ENCODE measurements around the gene LRP1B. TPM values are rescaled to one million over a fixed set of nuclear protein-coding genes. Genes with fewer than 3 reads are reported as not detected.

Gene LRP1B
- total RNA-seq, 1 donor from 2014 or later, result 0.25 TPM

DNA sequence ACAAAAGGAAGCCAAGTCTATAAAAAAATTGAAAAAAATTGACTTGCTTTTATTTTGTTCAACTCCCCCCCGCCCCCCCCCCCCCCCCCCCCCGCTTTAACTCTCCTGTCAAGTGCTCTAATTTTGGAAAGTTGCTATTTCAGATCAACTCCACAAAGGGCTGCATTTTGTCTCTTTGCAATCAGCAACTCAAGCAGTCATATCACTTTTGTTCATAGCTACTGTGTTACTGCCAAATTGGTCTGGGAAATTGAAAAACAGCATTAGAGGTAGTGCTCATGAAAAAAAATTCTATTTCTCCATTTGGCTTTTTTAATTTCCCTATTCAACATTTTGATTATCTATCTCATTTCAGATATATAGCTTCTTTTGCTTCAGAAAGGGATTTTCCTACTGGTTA lies 531.8 kb downstream of the LRP1B start:
- no peaks in the 10 kb centered on the region for H3K9me3 Mint-ChIP-seq (ENCODE audit: low read depth)
- H3K27ac Mint-ChIP-seq (ENCODE audit: unreplicated experiment), result no peak overlapping the region
- peaks cover 2% of the 10 kb centered on the region for H3K27me3 Mint-ChIP-seq (ENCODE audit: low read depth)
- H3K36me3 Mint-ChIP-seq (ENCODE audit: low read depth), result no peaks in the 10 kb centered on the region
- no peak overlapping the region for H3K4me3 Mint-ChIP-seq (ENCODE audit: unreplicated experiment)
- TF ChIP-seq, protein P1, sequence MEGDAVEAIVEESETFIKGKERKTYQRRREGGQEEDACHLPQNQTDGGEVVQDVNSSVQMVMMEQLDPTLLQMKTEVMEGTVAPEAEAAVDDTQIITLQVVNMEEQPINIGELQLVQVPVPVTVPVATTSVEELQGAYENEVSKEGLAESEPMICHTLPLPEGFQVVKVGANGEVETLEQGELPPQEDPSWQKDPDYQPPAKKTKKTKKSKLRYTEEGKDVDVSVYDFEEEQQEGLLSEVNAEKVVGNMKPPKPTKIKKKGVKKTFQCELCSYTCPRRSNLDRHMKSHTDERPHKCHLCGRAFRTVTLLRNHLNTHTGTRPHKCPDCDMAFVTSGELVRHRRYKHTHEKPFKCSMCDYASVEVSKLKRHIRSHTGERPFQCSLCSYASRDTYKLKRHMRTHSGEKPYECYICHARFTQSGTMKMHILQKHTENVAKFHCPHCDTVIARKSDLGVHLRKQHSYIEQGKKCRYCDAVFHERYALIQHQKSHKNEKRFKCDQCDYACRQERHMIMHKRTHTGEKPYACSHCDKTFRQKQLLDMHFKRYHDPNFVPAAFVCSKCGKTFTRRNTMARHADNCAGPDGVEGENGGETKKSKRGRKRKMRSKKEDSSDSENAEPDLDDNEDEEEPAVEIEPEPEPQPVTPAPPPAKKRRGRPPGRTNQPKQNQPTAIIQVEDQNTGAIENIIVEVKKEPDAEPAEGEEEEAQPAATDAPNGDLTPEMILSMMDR (IDR thresholded peaks at IDR 0.05), result no peak
- DNase-seq (ENCODE audit: low spot score), result no peak
- H3K4me1 Mint-ChIP-seq (ENCODE audit: low read depth), result no peaks in the 10 kb centered on the region

DNA sequence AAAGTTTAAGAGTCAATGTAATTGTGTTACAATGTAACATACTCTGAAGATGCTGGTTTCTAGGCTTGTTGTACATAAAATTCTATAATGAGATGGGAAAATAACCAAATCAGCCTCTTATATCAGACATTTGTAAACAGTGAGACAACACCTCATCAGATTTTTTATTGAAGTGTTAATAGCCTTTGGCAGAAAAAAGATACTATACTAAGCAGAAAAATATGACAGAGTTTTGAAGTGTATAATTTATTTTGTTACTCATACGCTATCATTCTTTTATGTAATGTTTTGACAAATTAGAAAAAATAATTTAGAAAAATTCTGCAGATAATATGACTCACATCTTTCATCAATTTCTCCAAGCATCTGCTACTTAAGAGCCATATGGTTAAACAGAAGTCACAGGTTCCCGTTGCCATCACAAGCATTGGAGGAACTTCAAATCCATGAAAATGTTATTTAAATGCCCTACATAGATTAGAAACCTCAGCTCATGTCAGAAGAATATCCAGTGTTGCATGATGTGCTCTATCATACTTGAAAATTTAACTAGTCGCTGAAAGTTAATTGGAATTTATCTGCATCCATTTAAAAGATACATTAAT lies 535.4 kb downstream of the LRP1B start:
- H3K4me3 Mint-ChIP-seq (ENCODE audit: unreplicated experiment), result no peak overlapping the region
- peaks cover 2% of the 10 kb centered on the region for H3K27me3 Mint-ChIP-seq (ENCODE audit: low read depth)
- TF ChIP-seq, protein P1 (IDR thresholded peaks at IDR 0.05), result no peak
- DNase-seq (ENCODE audit: low spot score), result no peak
- no peaks in the 10 kb centered on the region for H3K9me3 Mint-ChIP-seq (ENCODE audit: low read depth)
- H3K27ac Mint-ChIP-seq (ENCODE audit: unreplicated experiment), result no peak overlapping the region
- no peaks in the 10 kb centered on the region for H3K4me1 Mint-ChIP-seq (ENCODE audit: low read depth)
- no peaks in the 10 kb centered on the region for H3K36me3 Mint-ChIP-seq (ENCODE audit: low read depth)

DNA sequence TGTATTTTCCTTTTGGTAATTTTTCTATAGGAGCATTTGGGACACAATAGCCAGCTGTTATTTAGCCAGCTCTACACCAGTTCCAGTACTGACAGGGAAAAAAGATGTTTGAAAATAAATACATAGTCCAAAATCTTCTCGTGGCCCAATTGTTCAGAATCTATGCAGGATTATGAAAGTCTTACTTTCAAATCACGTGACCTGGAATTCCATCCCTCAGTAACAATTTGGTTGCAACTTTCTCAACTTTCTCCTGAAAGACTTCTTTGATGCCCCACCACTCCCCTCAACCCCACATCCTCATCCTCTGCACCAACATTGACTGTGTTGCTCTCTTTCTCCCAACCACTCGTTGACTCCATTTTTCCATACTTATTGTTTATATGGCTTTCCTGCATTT lies 539.0 kb downstream of the LRP1B start:
- H3K36me3 Mint-ChIP-seq (ENCODE audit: low read depth), result no peaks in the 10 kb centered on the region
- TF ChIP-seq, protein P1 (IDR thresholded peaks at IDR 0.05), result no peak
- no peak for DNase-seq (ENCODE audit: low spot score)

DNA sequence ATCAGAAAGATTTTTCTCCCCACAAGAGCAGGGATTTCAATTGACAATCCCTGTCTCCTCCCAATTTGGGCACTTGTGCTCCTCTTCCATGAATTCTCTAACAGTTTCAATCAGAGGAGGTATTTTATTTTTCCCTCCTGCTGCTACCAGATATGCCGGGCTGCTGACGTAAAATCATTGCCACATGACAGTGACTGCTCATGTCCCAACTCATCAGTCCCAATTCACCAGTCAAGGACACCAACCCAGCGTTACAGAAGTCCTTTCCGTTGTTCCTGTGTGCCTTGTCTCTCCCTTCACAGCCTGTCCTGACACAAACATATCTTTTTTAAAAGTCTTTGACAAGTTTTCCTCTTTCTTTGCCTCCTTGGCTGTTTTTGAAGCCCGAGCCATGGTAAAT lies 540.2 kb downstream of the LRP1B start:
- Mint-ChIP-seq H3K36me3 (ENCODE audit: low read depth) (no peaks in the 10 kb centered on the region), H3K9me3 (ENCODE audit: low read depth) (no peaks in the 10 kb centered on the region), H3K27me3 (ENCODE audit: low read depth) (no peaks in the 10 kb centered on the region), H3K27ac (ENCODE audit: unreplicated experiment) (no peak overlapping the region), H3K4me1 (ENCODE audit: low read depth) (no peaks in the 10 kb centered on the region), H3K4me3 (ENCODE audit: unreplicated experiment) (no peak overlapping the region)
- TF ChIP-seq, protein P1 (IDR thresholded peaks at IDR 0.05), result no peak
- no peak for DNase-seq (ENCODE audit: low spot score)

More for the DNA sequence above, 539.0 kb downstream of the LRP1B start:
- Mint-ChIP-seq H3K4me3 (ENCODE audit: unreplicated experiment) (no peak overlapping the region), H3K27me3 (ENCODE audit: low read depth) (no peaks in the 10 kb centered on the region), H3K27ac (ENCODE audit: unreplicated experiment) (no peak overlapping the region), H3K4me1 (ENCODE audit: low read depth) (no peaks in the 10 kb centered on the region), H3K9me3 (ENCODE audit: low read depth) (no peaks in the 10 kb centered on the region)

DNA sequence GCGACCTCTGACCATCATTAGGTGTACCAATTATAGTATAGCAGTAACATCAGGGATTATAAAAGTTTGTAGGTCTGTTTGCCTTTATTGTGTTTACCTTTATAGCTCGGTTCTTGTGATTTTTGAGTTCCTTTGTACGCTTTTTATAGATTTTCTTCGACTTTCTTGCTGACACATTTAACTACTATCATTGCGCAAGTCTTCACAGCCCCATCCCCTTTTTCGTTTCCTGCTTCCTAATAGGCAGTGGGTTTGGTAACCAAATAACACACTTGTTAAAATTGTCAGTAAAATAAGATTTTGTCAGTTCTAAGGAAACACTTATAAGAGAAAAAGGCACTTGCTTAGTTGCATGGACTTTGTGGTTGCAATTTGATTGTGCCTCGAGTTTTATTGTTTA lies 541.5 kb downstream of the LRP1B start:
- TF ChIP-seq, protein P1 (IDR thresholded peaks at IDR 0.05), result no peak
- Mint-ChIP-seq H3K9me3 (ENCODE audit: low read depth) (no peaks in the 10 kb centered on the region), H3K4me3 (ENCODE audit: unreplicated experiment) (no peak overlapping the region), H3K27me3 (ENCODE audit: low read depth) (no peaks in the 10 kb centered on the region), H3K36me3 (ENCODE audit: low read depth) (no peaks in the 10 kb centered on the region), H3K4me1 (ENCODE audit: low read depth) (no peaks in the 10 kb centered on the region), H3K27ac (ENCODE audit: unreplicated experiment) (no peak overlapping the region)
- DNase-seq (ENCODE audit: low spot score), result no peak
